Trophoblast cell (in vitro differentiated cells and primary cell): ENCODE results near the gene ZBTB7C.
A peak's percentile ranks its signal among the peaks of the same experiment; 100 is the strongest.

ENCODE experiments used
- DNase-seq, 2 donors: peaks; one replicate each; pipeline ENCODE4 v3.0.0-alpha.2; 2016
- H2AFZ ChIP-seq: 2 replicates; pipeline ENCODE4 v1.6.1; 2013; ENCODE audit warnings: low read length, moderate library complexity, mild to moderate bottlenecking; ENCODE audit not compliant: insufficient read depth, poor library complexity
- H2AK5ac ChIP-seq: 2 replicates; pipeline ENCODE4 v1.6.1; 2013; ENCODE audit warnings: mild to moderate bottlenecking, low read length
- H2BK120ac ChIP-seq: 2 replicates; pipeline ENCODE4 v1.6.1; 2013; ENCODE audit warnings: low read length, mild to moderate bottlenecking, moderate library complexity; ENCODE audit not compliant: insufficient read depth, poor library complexity
- H2BK12ac ChIP-seq: 2 replicates; pipeline ENCODE4 v1.6.1; 2013; ENCODE audit warnings: mild to moderate bottlenecking, low read length, moderate library complexity
- H2BK5ac ChIP-seq: 2 replicates; pipeline ENCODE4 v1.6.1; 2013; ENCODE audit warnings: low read length, low read depth, moderate library complexity, mild to moderate bottlenecking; ENCODE audit not compliant: poor library complexity
- H3K14ac ChIP-seq: 2 replicates; pipeline ENCODE4 v1.6.1; 2013; ENCODE audit warnings: mild to moderate bottlenecking, low read length
- H3K18ac ChIP-seq: 2 replicates; pipeline ENCODE4 v1.6.1; 2013; ENCODE audit warnings: mild to moderate bottlenecking, low read length
- H3K23ac ChIP-seq: 2 replicates; pipeline ENCODE4 v1.6.1; 2013; ENCODE audit warnings: low read length
- H3K27ac ChIP-seq: 2 replicates; pipeline ENCODE4 v1.5.1; 2013; ENCODE audit warnings: low read depth, mild to moderate bottlenecking, inconsistent platforms, low read length, moderate library complexity
- H3K27me3 ChIP-seq: 2 replicates; pipeline ENCODE4 v1.6.1; 2013; ENCODE audit warnings: inconsistent platforms, mild to moderate bottlenecking, low read length, moderate library complexity; ENCODE audit not compliant: insufficient read depth
- H3K36me3 ChIP-seq, 2 experiments: 1 replicate in 1 of 2; 2 replicates in 1 of 2; pipeline ENCODE4 v1.6.1; 2013; ENCODE audit warnings: low read length in 2 of 2, mild to moderate bottlenecking in 2 of 2, moderate library complexity in 1 of 2; ENCODE audit not compliant: insufficient read depth in 2 of 2, control insufficient read depth in 1 of 2
- H3K4ac ChIP-seq: 2 replicates; pipeline ENCODE4 v1.6.1; 2013; ENCODE audit warnings: low read depth, mild to moderate bottlenecking, low read length, moderate library complexity
- H3K4me1 ChIP-seq, 2 experiments: 1 replicate in 1 of 2; 2 replicates in 1 of 2; pipeline ENCODE4 v1.6.1; 2013; ENCODE audit warnings: low read length in 2 of 2, mild to moderate bottlenecking in 2 of 2, moderate library complexity in 1 of 2; ENCODE audit not compliant: insufficient read depth in 2 of 2, control insufficient read depth in 1 of 2
- H3K4me2 ChIP-seq: 2 replicates; pipeline ENCODE4 v1.6.1; 2013; ENCODE audit warnings: inconsistent platforms, mild to moderate bottlenecking, low read length, moderate library complexity
- H3K4me3 ChIP-seq: 2 replicates; pipeline ENCODE4 v1.5.1; 2013; ENCODE audit warnings: mild to moderate bottlenecking, low read depth, low read length, inconsistent platforms
- H3K79me1 ChIP-seq: one replicate; pipeline ENCODE4 v1.6.1; 2013; ENCODE audit warnings: low read length
- H3K79me2 ChIP-seq: 2 replicates; pipeline ENCODE4 v1.6.1; 2013; ENCODE audit warnings: low read length, mild to moderate bottlenecking; ENCODE audit not compliant: control insufficient read depth, insufficient read depth, poor library complexity
- H3K9ac ChIP-seq: 2 replicates; pipeline ENCODE4 v1.6.1; 2013; ENCODE audit warnings: mild to moderate bottlenecking, low read length
- H3K9me3 ChIP-seq: 2 replicates; pipeline ENCODE4 v1.6.1; 2013; ENCODE audit warnings: low read depth, mild to moderate bottlenecking, control low read depth, inconsistent platforms, low read length; ENCODE audit not compliant: insufficient read depth
- H4K12ac ChIP-seq: 2 replicates; pipeline ENCODE4 v1.6.1; 2013; ENCODE audit warnings: low read depth, mild to moderate bottlenecking, low read length, moderate library complexity
- H4K8ac ChIP-seq: 2 replicates; pipeline ENCODE4 v1.6.1; 2013; ENCODE audit warnings: low read depth, mild to moderate bottlenecking, low read length, moderate library complexity
- H4K91ac ChIP-seq: one replicate; pipeline ENCODE4 v1.6.1; 2013; ENCODE audit warnings: low read depth, mild to moderate bottlenecking, low read length, moderate library complexity
- WGBS: extraction: QIAGEN DNeasy Blood & Tissue Kit; methylation state at CpG from one replicate; pipeline ENCODE4 v1.1.7; 2013; ENCODE audit warnings: missing lambda C conversion rate; ENCODE audit not compliant: insufficient read length, insufficient coverage; ENCODE audit errors: extremely low coverage; 5-methylcytosine and 5-hydroxymethylcytosine counted together

The ZBTB7C gene

GRCh38 chr18:48228841-48229240, 180.3 kb downstream of the ZBTB7C start:
- Histone ChIP-seq H3K79me2 (no peaks in the 10 kb centered on the region), H3K4me2 (no peak overlapping the region), H3K9me3 (no peaks in the 10 kb centered on the region), H3K4me3 (no peak overlapping the region), H3K23ac (no peak overlapping the region), H4K8ac (no peak overlapping the region), H3K79me1 (no peaks in the 10 kb centered on the region), H4K12ac (no peak overlapping the region), H3K14ac (no peak overlapping the region), H3K4ac (no peak overlapping the region), H2BK5ac (no peak overlapping the region), H3K27me3 (no peaks in the 10 kb centered on the region), H2BK12ac (no peak overlapping the region), H2BK120ac (no peak overlapping the region), H3K4me1 (no peaks in the 10 kb centered on the region), H2AFZ (no peak overlapping the region), H3K18ac (no peak overlapping the region), H3K27ac (no peak overlapping the region), H3K9ac (no peak overlapping the region), H3K36me3 (no peaks in the 10 kb centered on the region), H2AK5ac (no peak overlapping the region), H4K91ac (no peak overlapping the region)
- DNase-seq: no peak
- WGBS: no CpG with 5 or more reads among the region's 10 CpGs

- Histone ChIP-seq H3K27ac (no peak overlapping the region), H3K36me3 (no peaks in the 10 kb centered on the region), H3K4me1 (no peaks in the 10 kb centered on the region), H2AFZ (no peak overlapping the region), H3K23ac (no peak overlapping the region), H2BK120ac (no peak overlapping the region), H3K79me1 (no peaks in the 10 kb centered on the region), H2BK12ac (no peak overlapping the region), H3K27me3 (no peaks in the 10 kb centered on the region), H2AK5ac (no peak overlapping the region), H4K12ac (no peak overlapping the region), H3K9ac (no peak overlapping the region), H3K18ac (no peak overlapping the region), H3K4me2 (no peak overlapping the region), H3K9me3 (no peaks in the 10 kb centered on the region), H3K79me2 (no peaks in the 10 kb centered on the region), H2BK5ac (no peak overlapping the region), H4K91ac (no peak overlapping the region), H4K8ac (no peak overlapping the region), H3K14ac (no peak overlapping the region), H3K4ac (no peak overlapping the region), H3K4me3 (no peak overlapping the region)
- WGBS: no CpG with 5 or more reads among the region's 2 CpGs
- no peak for DNase-seq
Observed at GRCh38 chr18:48228301-48228715, 180.9 kb downstream of the ZBTB7C start.

GRCh38 chr18:48227206-48227605, 182.0 kb downstream of the ZBTB7C start:
- Histone ChIP-seq H2BK12ac (no peak overlapping the region), H2BK5ac (no peak overlapping the region), H3K23ac (no peak overlapping the region), H3K4me1 (no peaks in the 10 kb centered on the region), H3K18ac (no peak overlapping the region), H3K4me2 (no peak overlapping the region), H3K36me3 (no peaks in the 10 kb centered on the region), H3K4ac (no peak overlapping the region), H3K79me2 (no peaks in the 10 kb centered on the region), H4K8ac (no peak overlapping the region), H3K27ac (no peak overlapping the region), H4K12ac (no peak overlapping the region), H3K14ac (no peak overlapping the region), H3K79me1 (no peaks in the 10 kb centered on the region), H4K91ac (no peak overlapping the region), H3K4me3 (no peak overlapping the region), H3K27me3 (no peaks in the 10 kb centered on the region), H3K9me3 (no peaks in the 10 kb centered on the region), H3K9ac (no peak overlapping the region), H2BK120ac (no peak overlapping the region), H2AFZ (no peak overlapping the region), H2AK5ac (no peak overlapping the region)
- WGBS: no CpG with 5 or more reads among the region's 6 CpGs
- peak in 1 of 2 donors; percentile 26 for DNase-seq

GRCh38 chr18:48226401-48226800, 182.8 kb downstream of the ZBTB7C start:
- peak; percentile 87 to 94 for DNase-seq
- WGBS: no CpG with 5 or more reads among the region's 1 CpG
- no peaks in the 10 kb centered on the region for H3K36me3 ChIP-seq
- no peak overlapping the region for H4K91ac ChIP-seq
- no peaks in the 10 kb centered on the region for H3K9me3 ChIP-seq
- no peak overlapping the region for H3K23ac ChIP-seq
- no peak overlapping the region for H4K8ac ChIP-seq
- H2BK12ac ChIP-seq: no peak overlapping the region
- H3K4me3 ChIP-seq: no peak overlapping the region
- no peaks in the 10 kb centered on the region for H3K79me1 ChIP-seq
- no peak overlapping the region for H2AK5ac ChIP-seq
- no peaks in the 10 kb centered on the region for H3K27me3 ChIP-seq
- no peaks in the 10 kb centered on the region for H3K79me2 ChIP-seq
- no peaks in the 10 kb centered on the region for H3K4me1 ChIP-seq
- H3K14ac ChIP-seq: no peak overlapping the region
- H4K12ac ChIP-seq: no peak overlapping the region
- H2BK120ac ChIP-seq: no peak overlapping the region
- no peak overlapping the region for H3K9ac ChIP-seq
- H2AFZ ChIP-seq: no peak overlapping the region
- H3K4me2 ChIP-seq: no peak overlapping the region
- no peak overlapping the region for H3K27ac ChIP-seq
- no peak overlapping the region for H2BK5ac ChIP-seq
- H3K4ac ChIP-seq: no peak overlapping the region
- H3K18ac ChIP-seq: no peak overlapping the region
